Mammary microvascular endothelial cell (primary cell): ENCODE results near the gene MALAT1. TPM values are rescaled to one million over a fixed set of nuclear protein-coding genes. Genes with fewer than 3 reads are reported as not detected.

ENCODE experiments used
- total RNA-seq: library from RNA; depleted of rRNA; stranded (reverse); fragments of >200 nt; gene quantifications from 2 replicates; pipeline ENCODE4 v1.2.3, GENCODE V29; 2015

The MALAT1 gene
- total RNA-seq = 683 and 797 TPM in 2 replicates

DNA sequence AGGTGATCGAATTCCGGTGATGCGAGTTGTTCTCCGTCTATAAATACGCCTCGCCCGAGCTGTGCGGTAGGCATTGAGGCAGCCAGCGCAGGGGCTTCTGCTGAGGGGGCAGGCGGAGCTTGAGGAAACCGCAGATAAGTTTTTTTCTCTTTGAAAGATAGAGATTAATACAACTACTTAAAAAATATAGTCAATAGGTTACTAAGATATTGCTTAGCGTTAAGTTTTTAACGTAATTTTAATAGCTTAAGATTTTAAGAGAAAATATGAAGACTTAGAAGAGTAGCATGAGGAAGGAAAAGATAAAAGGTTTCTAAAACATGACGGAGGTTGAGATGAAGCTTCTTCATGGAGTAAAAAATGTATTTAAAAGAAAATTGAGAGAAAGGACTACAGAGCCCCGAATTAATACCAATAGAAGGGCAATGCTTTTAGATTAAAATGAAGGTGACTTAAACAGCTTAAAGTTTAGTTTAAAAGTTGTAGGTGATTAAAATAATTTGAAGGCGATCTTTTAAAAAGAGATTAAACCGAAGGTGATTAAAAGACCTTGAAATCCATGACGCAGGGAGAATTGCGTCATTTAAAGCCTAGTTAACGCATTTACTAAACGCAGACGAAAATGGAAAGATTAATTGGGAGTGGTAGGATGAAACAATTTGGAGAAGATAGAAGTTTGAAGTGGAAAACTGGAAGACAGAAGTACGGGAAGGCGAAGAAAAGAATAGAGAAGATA is at the start of gene MALAT1:
TSS of gene MALAT1 (plus strand) at position 69 of the 736 bp plus-strand sequence.

DNA sequence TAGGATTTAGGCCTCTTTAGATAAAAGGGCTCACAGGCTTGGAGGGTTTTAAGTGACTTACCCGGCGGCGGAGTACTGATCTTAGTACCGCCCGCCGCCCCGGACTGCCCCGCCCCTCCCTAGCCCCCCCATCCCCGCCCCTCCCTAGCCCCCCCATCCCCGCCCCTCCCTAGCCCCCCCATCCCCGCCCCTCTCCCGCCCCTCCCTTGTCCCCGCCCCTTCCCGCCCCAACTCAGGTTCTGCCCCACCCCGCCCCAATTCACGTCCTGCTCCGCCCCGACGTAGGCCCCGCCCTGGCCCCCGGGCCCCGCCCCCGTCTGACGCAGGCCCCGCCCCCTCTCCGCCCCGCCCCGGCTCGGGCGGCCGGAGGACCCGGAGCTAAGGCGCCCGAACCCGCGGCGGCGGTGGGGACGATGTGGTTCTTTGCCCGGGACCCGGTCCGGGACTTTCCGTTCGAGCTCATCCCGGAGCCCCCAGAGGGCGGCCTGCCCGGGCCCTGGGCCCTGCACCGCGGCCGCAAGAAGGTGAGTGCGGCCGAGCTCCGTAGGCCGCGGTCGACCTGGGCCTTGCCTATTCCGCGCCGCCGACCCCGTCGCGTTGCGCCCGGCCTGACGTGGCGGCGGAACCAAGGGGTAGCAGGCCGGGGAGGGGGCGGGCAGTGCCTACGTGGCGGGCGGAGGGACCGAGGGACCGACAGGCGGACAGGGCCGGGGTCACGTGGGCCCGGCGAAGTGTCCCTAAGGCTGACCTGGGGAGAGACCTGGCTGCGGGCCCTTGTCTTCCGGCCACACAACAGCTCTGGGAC is 26.1 kb downstream of the MALAT1 start, which contains the start of gene SCYL1:
TSS of gene SCYL1 (plus strand) at position 343 of the 805 bp plus-strand sequence. CDS start at position 414, 71 bp downstream.

Other genes with a start within 250 kb of the MALAT1 start
- 11.4 and 19.0 TPM in 2 replicates for gene POLA2, start 237.1 kb upstream of the MALAT1 start, total RNA-seq
- 38.5 and 40.8 TPM in 2 replicates for gene CDC42EP2, start 184.2 kb upstream of the MALAT1 start, total RNA-seq
- gene DPF2, start 165.2 kb upstream of the MALAT1 start, total RNA-seq = 37.3 and 38.1 TPM in 2 replicates
- gene TIGD3, start 144.3 kb upstream of the MALAT1 start, total RNA-seq = 0.30 TPM in 1 of 2 replicates, not detected in the other
- gene SLC25A45, start 116.4 kb upstream of the MALAT1 start, total RNA-seq = 1.1 and 1.5 TPM in 2 replicates
- gene FRMD8, start 112.4 kb upstream of the MALAT1 start, total RNA-seq = 59.5 and 60.4 TPM in 2 replicates
- gene NEAT1, start 76.2 kb upstream of the MALAT1 start, total RNA-seq = 12.7 and 14.7 TPM in 2 replicates
- gene SCYL1, start 26.0 kb downstream of the MALAT1 start, total RNA-seq = 83.3 and 84.1 TPM in 2 replicates
- gene LTBP3, start 59.3 kb downstream of the MALAT1 start, total RNA-seq = 45.1 and 58.2 TPM in 2 replicates
- gene ZNRD2, start 71.4 kb downstream of the MALAT1 start, total RNA-seq = 70.6 and 76.7 TPM in 2 replicates
- gene FAM89B, start 73.5 kb downstream of the MALAT1 start, total RNA-seq = 45.8 and 46.7 TPM in 2 replicates
- gene EHBP1L1, start 77.0 kb downstream of the MALAT1 start, total RNA-seq = 33.7 and 53.4 TPM in 2 replicates
- gene KCNK7, start 96.8 kb downstream of the MALAT1 start, total RNA-seq = 0.27 TPM in 1 of 2 replicates, not detected in the other
- 122 and 126 TPM in 2 replicates for gene MAP3K11, start 115.2 kb downstream of the MALAT1 start, total RNA-seq
- gene PCNX3, start 116.7 kb downstream of the MALAT1 start, total RNA-seq = 40.7 and 41.1 TPM in 2 replicates
- 61.1 and 68.3 TPM in 2 replicates for gene SIPA1, start 139.1 kb downstream of the MALAT1 start, total RNA-seq
- 63.1 and 67.4 TPM in 2 replicates for gene RELA, start 163.9 kb downstream of the MALAT1 start, total RNA-seq
- gene KAT5, start 213.2 kb downstream of the MALAT1 start, total RNA-seq = 42.8 and 56.6 TPM in 2 replicates
- gene RNASEH2C, start 221.8 kb downstream of the MALAT1 start, total RNA-seq = 92.3 and 93.2 TPM in 2 replicates